Neural progenitor cell (in vitro differentiated cells): Measurements from ENCODE around the gene ANXA2R. TPM values are rescaled to one million over a fixed set of nuclear protein-coding genes. Genes with fewer than 3 reads are reported as not detected.
"Not testable (repeated sequence)": the region's sequence is repeated elsewhere in the genome, so short reads cannot be mapped to it uniquely, and the experiment has no call there.

Experiments
- DNase-seq: peaks from one replicate; pipeline ENCODE4 v3.0.0-alpha.2; 2016; ENCODE audit warnings: low spot score
- H2AFZ ChIP-seq: fragments of 200-600 bp; sonication (generic); replicated peaks from 2 replicates; pipeline ENCODE4 v1.6.1; 2016; ENCODE audit warnings: antibody characterized with exemption
- H3F3A ChIP-seq: fragments of 200-600 bp; sonication (generic); 2 replicates; pipeline ENCODE4 v1.6.1; 2016; ENCODE audit warnings: antibody characterized with exemption, low read depth
- H3K27ac ChIP-seq: fragments of 200-600 bp; sonication (generic); 2 replicates; pipeline ENCODE4 v1.5.1; 2016; ENCODE audit warnings: mild to moderate bottlenecking
- H3K27me3 ChIP-seq: fragments of 200-600 bp; sonication (generic); 2 replicates; pipeline ENCODE4 v1.6.1; 2016; ENCODE audit warnings: mild to moderate bottlenecking, moderate library complexity
- H3K36me3 ChIP-seq: fragments of 200-600 bp; sonication (generic); 2 replicates; pipeline ENCODE4 v1.5.1; 2016
- H3K4me1 ChIP-seq: fragments of 200-600 bp; sonication (generic); 2 replicates; pipeline ENCODE4 v1.6.1; 2016; ENCODE audit warnings: mixed run types
- H3K4me2 ChIP-seq: fragments of 200-600 bp; sonication (generic); 2 replicates; pipeline ENCODE4 v1.6.1; 2016
- H3K4me3 ChIP-seq: fragments of 200-600 bp; sonication (generic); 2 replicates; pipeline ENCODE4 v1.5.1; 2016
- H3K79me2 ChIP-seq: fragments of 200-600 bp; sonication (generic); 2 replicates; pipeline ENCODE4 v1.6.1; 2016; ENCODE audit warnings: low read depth
- H3K9ac ChIP-seq: fragments of 200-600 bp; sonication (generic); 2 replicates; pipeline ENCODE4 v1.6.1; 2016
- H3K9me3 ChIP-seq: fragments of 200-600 bp; sonication (generic); 2 replicates; pipeline ENCODE4 v1.5.1; 2016; ENCODE audit warnings: low read depth
- H4K20me1 ChIP-seq: fragments of 200-600 bp; sonication (generic); 2 replicates; pipeline ENCODE4 v1.6.1; 2016; ENCODE audit warnings: low read depth
- H3K27ac Mint-ChIP-seq: 3 replicates; pipeline ENCODE4 v1.8.0; 2021; ENCODE audit warnings: mixed read lengths
- H3K27me3 Mint-ChIP-seq: 2 replicates; pipeline ENCODE4 v1.8.0; 2022; ENCODE audit warnings: low read depth, mild to moderate bottlenecking, inconsistent platforms, moderate library complexity, mixed read lengths; ENCODE audit not compliant: insufficient read depth
- H3K36me3 Mint-ChIP-seq: 3 replicates; pipeline ENCODE4 v1.8.0; 2021; ENCODE audit warnings: mixed read lengths
- H3K4me1 Mint-ChIP-seq: 3 replicates; pipeline ENCODE4 v1.8.0; 2021; ENCODE audit warnings: mixed read lengths
- H3K4me3 Mint-ChIP-seq: 3 replicates; pipeline ENCODE4 v1.8.0; 2021; ENCODE audit warnings: mild to moderate bottlenecking, moderate library complexity, mixed read lengths
- H3K9me3 Mint-ChIP-seq: 3 replicates; pipeline ENCODE4 v1.8.0; 2020; ENCODE audit warnings: mixed read lengths
- EZH2 ChIP-seq: fragments of 200-600 bp; sonication (generic); IDR thresholded peaks from 2 replicates; pipeline ENCODE4 v1.6.1; 2017; ENCODE audit warnings: antibody characterized with exemption, mild to moderate bottlenecking, moderate library complexity
- EZH2phosphoT487 ChIP-seq: fragments of 200-600 bp; sonication (generic); IDR thresholded peaks from 2 replicates; pipeline ENCODE4 v1.6.1; 2017; ENCODE audit warnings: antibody characterized with exemption
- total RNA-seq: library from RNA; depleted of rRNA; stranded (reverse); fragments of >200 nt; gene quantifications from 2 replicates; pipeline ENCODE4 v1.2.3, GENCODE V29; 2015; ENCODE audit warnings: low replicate concordance
- TF ChIP-seq, protein P1 (sequence below): fragments of 200-600 bp; sonication (generic); IDR thresholded peaks from 2 replicates; pipeline ENCODE4 v1.5.1; 2017; ENCODE audit warnings: antibody characterized with exemption, mild to moderate bottlenecking

The ANXA2R gene
- 0.17 and 0.74 TPM in 2 replicates for total RNA-seq

DNA sequence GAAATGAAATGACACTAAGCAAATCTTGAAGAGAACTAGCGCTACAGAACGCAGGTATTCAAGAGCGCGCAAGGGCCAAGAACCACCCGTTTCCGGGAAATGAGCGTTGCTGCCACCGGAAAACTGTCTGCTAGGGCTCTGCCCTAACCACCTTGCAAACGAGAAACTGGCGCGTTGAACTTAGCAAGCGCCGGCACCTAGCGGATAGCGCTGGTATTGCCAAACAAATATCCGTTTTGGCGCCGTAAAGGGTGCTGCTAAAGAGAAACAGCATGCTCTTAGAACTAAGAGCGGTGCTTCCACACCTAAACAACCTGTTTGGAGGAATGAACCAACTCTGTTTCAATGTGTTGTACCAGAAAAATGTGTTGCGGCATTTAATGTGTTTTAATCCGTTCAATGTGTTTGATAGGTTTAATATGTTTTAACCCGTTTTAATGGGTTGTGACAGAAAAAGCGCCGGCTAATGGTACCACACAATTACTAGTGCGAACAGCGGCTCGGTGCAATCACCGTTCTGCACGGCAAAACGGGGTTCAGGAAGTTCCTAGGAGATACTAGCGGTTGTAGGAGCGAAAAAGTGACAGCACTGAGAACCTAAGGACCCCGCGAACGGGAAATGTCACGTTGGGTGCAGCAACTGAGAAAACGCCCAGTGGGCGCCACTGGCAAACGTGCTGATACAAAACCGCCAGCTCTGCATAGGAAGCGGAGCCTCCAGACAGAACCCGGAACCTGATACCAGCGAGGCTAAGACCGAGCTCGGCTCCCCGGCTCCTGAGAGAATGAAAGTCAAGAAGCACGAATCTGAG is at the start of gene ANXA2R:
TSS of gene ANXA2R (minus strand) at position 33 of the 812 bp plus-strand sequence. CDS start 273 bp downstream, outside the sequence.
- Histone ChIP-seq H3K79me2 (no peaks in the 10 kb centered on the region), H3F3A (peaks cover 67% of the 10 kb centered on the region), H3K4me2 (peak within 1 kb of the TSS; percentile 74), H3K9me3 (no peaks in the 10 kb centered on the region), H3K4me1 (peaks cover 20% of the 10 kb centered on the region), H3K9ac (no peak within 1 kb of the TSS), H4K20me1 (peaks cover 92% of the 10 kb centered on the region), H3K27me3 (peaks cover 97% of the 10 kb centered on the region), H3K36me3 (no peaks in the 10 kb centered on the region), H3K4me3 (peak within 1 kb of the TSS; percentile 47), H2AFZ (no peak within 1 kb of the TSS), H3K27ac (no peak within 1 kb of the TSS)
- Mint-ChIP-seq H3K4me1 (peaks cover 51% of the 10 kb centered on the region), H3K27me3 (peaks cover 84% of the 10 kb centered on the region), H3K27ac (no peak within 1 kb of the TSS), H3K4me3 (peak within 1 kb of the TSS; percentile 86), H3K36me3 (no peaks in the 10 kb centered on the region), H3K9me3 (peaks cover 3% of the 10 kb centered on the region)
- TF ChIP-seq, protein P1, sequence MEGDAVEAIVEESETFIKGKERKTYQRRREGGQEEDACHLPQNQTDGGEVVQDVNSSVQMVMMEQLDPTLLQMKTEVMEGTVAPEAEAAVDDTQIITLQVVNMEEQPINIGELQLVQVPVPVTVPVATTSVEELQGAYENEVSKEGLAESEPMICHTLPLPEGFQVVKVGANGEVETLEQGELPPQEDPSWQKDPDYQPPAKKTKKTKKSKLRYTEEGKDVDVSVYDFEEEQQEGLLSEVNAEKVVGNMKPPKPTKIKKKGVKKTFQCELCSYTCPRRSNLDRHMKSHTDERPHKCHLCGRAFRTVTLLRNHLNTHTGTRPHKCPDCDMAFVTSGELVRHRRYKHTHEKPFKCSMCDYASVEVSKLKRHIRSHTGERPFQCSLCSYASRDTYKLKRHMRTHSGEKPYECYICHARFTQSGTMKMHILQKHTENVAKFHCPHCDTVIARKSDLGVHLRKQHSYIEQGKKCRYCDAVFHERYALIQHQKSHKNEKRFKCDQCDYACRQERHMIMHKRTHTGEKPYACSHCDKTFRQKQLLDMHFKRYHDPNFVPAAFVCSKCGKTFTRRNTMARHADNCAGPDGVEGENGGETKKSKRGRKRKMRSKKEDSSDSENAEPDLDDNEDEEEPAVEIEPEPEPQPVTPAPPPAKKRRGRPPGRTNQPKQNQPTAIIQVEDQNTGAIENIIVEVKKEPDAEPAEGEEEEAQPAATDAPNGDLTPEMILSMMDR = peak; percentile 70
- TF ChIP-seq EZH2phosphoT487 = no peak
- TF ChIP-seq EZH2 = peak; percentile 31
- peak; percentile 94 for DNase-seq

DNA sequence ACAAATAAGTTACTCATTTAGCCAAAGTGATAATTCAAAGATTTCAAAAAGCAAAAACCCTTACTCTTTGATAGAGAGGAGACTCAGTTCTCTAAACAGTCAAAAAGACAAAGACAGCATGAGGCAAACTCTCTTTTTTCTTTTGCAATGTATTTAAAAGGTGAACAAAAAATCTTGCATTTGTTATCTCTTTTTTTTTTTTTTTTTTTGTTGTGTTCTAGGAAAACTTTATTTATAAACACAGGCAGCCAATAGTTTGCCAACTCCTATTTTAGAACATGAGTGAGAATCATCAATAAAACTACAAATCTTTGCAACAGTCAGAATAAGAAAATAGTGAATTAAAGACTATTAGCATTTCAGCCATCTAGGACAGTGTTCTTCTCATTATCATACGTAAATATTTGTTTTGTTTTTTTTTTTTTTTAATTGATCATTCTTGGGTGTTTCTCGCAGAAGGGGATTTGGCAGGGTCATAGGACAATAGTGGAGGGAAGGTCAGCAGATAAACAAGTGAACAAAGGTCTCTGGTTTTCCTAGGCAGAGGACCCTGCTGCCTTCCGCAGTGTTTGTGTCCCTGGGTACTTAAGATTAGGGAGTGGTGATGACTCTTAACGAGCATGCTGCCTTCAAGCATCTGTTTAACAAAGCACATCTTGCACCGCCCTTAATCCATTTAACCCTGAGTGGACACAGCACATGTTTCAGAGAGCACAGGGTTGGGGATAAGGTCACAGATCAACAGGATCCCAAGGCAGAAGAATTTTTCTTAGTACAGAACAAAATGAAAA is 46.2 kb upstream of the ANXA2R start:
- not testable (repeated sequence) for H3K4me1 Mint-ChIP-seq, H3K27ac ChIP-seq, H3K4me1 ChIP-seq, H3K9ac ChIP-seq, H3K4me2 ChIP-seq, H3K4me3 Mint-ChIP-seq, H3K36me3 ChIP-seq, H3F3A ChIP-seq, H3K27me3 ChIP-seq, DNase-seq, H3K79me2 ChIP-seq, H2AFZ ChIP-seq, H3K4me3 ChIP-seq, H3K27me3 Mint-ChIP-seq, H3K27ac Mint-ChIP-seq, H4K20me1 ChIP-seq, H3K9me3 ChIP-seq
- peaks cover 10% of the 10 kb centered on the region for H3K9me3 Mint-ChIP-seq
- peaks cover 17% of the 10 kb centered on the region for H3K36me3 Mint-ChIP-seq

DNA sequence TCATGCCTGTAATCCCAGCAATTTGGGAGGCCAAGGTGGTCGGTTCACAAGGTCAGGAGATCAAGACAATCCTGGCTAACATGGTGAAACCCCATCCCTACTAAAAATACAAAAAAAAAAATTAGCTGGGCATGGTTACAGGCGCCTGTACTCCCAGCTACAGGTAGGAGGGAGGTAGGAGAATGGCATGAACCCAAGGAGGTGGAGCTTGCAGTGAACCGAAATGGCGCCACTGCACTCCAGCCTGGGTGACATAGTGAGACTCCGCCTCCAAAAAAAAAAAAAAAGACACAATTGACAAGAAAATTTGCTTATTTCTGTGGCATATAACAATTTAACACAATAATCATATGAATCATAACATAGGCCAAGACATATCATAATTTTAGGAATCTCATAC is 45.3 kb upstream of the ANXA2R start:
- Histone ChIP-seq H3K27ac (no peak overlapping the region), H3K4me1 (no peaks in the 10 kb centered on the region), H2AFZ (no peak overlapping the region), H3K4me2 (no peak overlapping the region), H3K79me2 (no peaks in the 10 kb centered on the region), H3F3A (no peaks in the 10 kb centered on the region), H3K4me3 (no peak overlapping the region), H3K27me3 (no peaks in the 10 kb centered on the region), H3K36me3 (peaks cover 4% of the 10 kb centered on the region), H3K9ac (no peak overlapping the region), H4K20me1 (no peaks in the 10 kb centered on the region), H3K9me3 (peaks cover 6% of the 10 kb centered on the region)
- Mint-ChIP-seq H3K36me3 (peaks cover 20% of the 10 kb centered on the region), H3K9me3 (peaks cover 10% of the 10 kb centered on the region), H3K4me1 (no peaks in the 10 kb centered on the region), H3K4me3 (no peak overlapping the region), H3K27ac (no peak overlapping the region), H3K27me3 (no peaks in the 10 kb centered on the region)
- DNase-seq = no peak
- no peak for TF ChIP-seq EZH2
- TF ChIP-seq, protein P1 = no peak
- no peak for TF ChIP-seq EZH2phosphoT487

DNA sequence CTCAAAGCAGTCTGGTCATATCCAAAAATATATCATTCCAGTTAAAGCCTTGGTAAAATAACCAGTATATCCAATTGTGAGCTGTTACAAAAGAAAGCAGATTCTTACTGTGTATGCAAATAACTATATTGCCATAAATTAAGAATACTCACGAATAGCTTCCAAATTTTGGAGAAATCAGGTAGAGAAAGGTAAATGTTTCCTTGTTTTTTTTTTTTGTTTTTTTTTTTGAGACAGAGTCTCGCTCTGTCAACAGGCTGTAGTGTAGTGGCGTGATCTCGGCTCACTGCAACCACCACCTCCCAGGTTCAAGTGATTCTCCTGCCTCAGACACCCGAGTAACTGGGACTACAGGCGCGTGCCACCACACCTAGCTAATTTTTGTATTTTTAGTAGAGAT is 44.3 kb upstream of the ANXA2R start:
- H2AFZ ChIP-seq, H3F3A ChIP-seq, H4K20me1 ChIP-seq, DNase-seq, H3K27ac Mint-ChIP-seq, H3K36me3 ChIP-seq, H3K27ac ChIP-seq, H3K27me3 ChIP-seq, H3K27me3 Mint-ChIP-seq, H3K4me3 ChIP-seq, H3K4me1 ChIP-seq, H3K79me2 ChIP-seq, H3K4me3 Mint-ChIP-seq, H3K9me3 ChIP-seq, H3K4me1 Mint-ChIP-seq, H3K4me2 ChIP-seq, H3K9ac ChIP-seq: not testable (repeated sequence)
- Mint-ChIP-seq H3K9me3 (peaks cover 10% of the 10 kb centered on the region), H3K36me3 (peaks cover 22% of the 10 kb centered on the region)

- not testable (repeated sequence) for H3K4me3 ChIP-seq
Observed at GRCh38 chr5:43081345-43081744, 41.2 kb upstream of the ANXA2R start.

More at GRCh38 chr5:43081345-43081744, 41.2 kb upstream of the ANXA2R start:
- not testable (repeated sequence) for H3K27ac ChIP-seq, H3K4me1 ChIP-seq, H3K4me2 ChIP-seq, H2AFZ ChIP-seq, H3K4me3 Mint-ChIP-seq, H3K36me3 ChIP-seq, H3K9ac ChIP-seq, H3K27me3 Mint-ChIP-seq, H3K27ac Mint-ChIP-seq, DNase-seq, H3K4me1 Mint-ChIP-seq, H4K20me1 ChIP-seq, H3K79me2 ChIP-seq, H3K9me3 ChIP-seq, H3F3A ChIP-seq, H3K27me3 ChIP-seq
- Mint-ChIP-seq H3K36me3 (peaks cover 33% of the 10 kb centered on the region), H3K9me3 (peaks cover 10% of the 10 kb centered on the region)
